HG02623 (cell line): Measurements from ENCODE around the gene C17orf50.

Source experiments
- ATAC-seq: cut with Tn5 transposase; IDR thresholded peaks from one replicate; pipeline ENCODE4 v1.9.1; 2021; ENCODE audit warnings: moderate library complexity; ENCODE audit not compliant: unreplicated experiment

Gene C17orf50

GRCh38 chr17:35760587-35760986 is at the start of gene C17orf50:
TSS of gene C17orf50 (plus strand) at chr17:35760887. CDS start at chr17:35760942, 55 bp downstream.
- ATAC-seq, result no peak

GRCh38 chr17:35710950-35711349 is 49.7 kb upstream of the C17orf50 start:
- ATAC-seq, result no peak

GRCh38 chr17:35713069-35713728 is 47.5 kb upstream of the C17orf50 start:
- ATAC-seq, result no peak

GRCh38 chr17:35714988-35715387 is 45.7 kb upstream of the C17orf50 start:
- ATAC-seq, result no peak

GRCh38 chr17:35715416-35715815 is 45.3 kb upstream of the C17orf50 start:
- ATAC-seq, result no peak

- no peak for ATAC-seq
Observed at GRCh38 chr17:35716173-35716572, 44.5 kb upstream of the C17orf50 start.

- ATAC-seq, result no peak
Observed at GRCh38 chr17:35716897-35717465, 43.7 kb upstream of the C17orf50 start.

- ATAC-seq, result no peak
Observed at GRCh38 chr17:35717475-35717874, 43.2 kb upstream of the C17orf50 start.

- ATAC-seq, result no peak
Observed at GRCh38 chr17:35723735-35724134, 37.0 kb upstream of the C17orf50 start.

- ATAC-seq, result no peak
Observed at GRCh38 chr17:35725058-35725457, 35.6 kb upstream of the C17orf50 start.

- no peak for ATAC-seq
Observed at GRCh38 chr17:35725802-35726126, 34.9 kb upstream of the C17orf50 start.

GRCh38 chr17:35726127-35726952 is 34.3 kb upstream of the C17orf50 start:
- no peak for ATAC-seq

- no peak for ATAC-seq
Observed at GRCh38 chr17:35726953-35727460, 33.7 kb upstream of the C17orf50 start.

- no peak for ATAC-seq
Observed at GRCh38 chr17:35727635-35728034, 33.1 kb upstream of the C17orf50 start.

- ATAC-seq, result no peak
Observed at GRCh38 chr17:35728551-35728950, 32.1 kb upstream of the C17orf50 start.

- ATAC-seq, result no peak
Observed at GRCh38 chr17:35729405-35729833, 31.3 kb upstream of the C17orf50 start.

- ATAC-seq, result no peak
Observed at GRCh38 chr17:35730400-35731005, 30.2 kb upstream of the C17orf50 start.

GRCh38 chr17:35731239-35731916 is 29.3 kb upstream of the C17orf50 start, which contains the start of gene RASL10B:
TSS of gene RASL10B (plus strand) at chr17:35731639. CDS start at chr17:35735185, 3,546 bp downstream.
- no peak for ATAC-seq

GRCh38 chr17:35731917-35732805 is 28.5 kb upstream of the C17orf50 start:
- no peak for ATAC-seq

GRCh38 chr17:35732806-35733136 is 27.9 kb upstream of the C17orf50 start:
- no peak for ATAC-seq
